K562 (cell line): Measurements from ENCODE around the gene TMEM45B. TPM values are rescaled to one million over a fixed set of nuclear protein-coding genes. Genes with fewer than 3 reads are reported as not detected.

Source experiments
- ATAC-seq: fragments of 200-7000 bp; cut with Tn5 transposase; 3 replicates; pipeline ENCODE4 v1.9.1; 2020; ENCODE audit warnings: moderate library complexity
- BruUV-seq: library from RNA; stranded (reverse); fragments of 400-500 nt; replicated peaks from 2 replicates; lab custom pipeline; 2021; lab: Mats Ljungman, UMichigan
- CTCF ChIA-PET: fragments of 300-600 bp; formaldehyde crosslinking; extraction: SDS; loops from one replicate; lab custom pipeline; 2021; ENCODE audit warnings: low intra/inter-chr PET ratio; lab: Yijun Ruan, JAX
- POLR2A ChIA-PET: fragments of 300-600, 350-650 bp; sonication (Branson Sonifier 250); formaldehyde crosslinking; extraction: SDS; loops from one replicate; lab custom pipeline; 2021; ENCODE audit warnings: antibody characterized with exemption, inconsistent platforms; lab: Yijun Ruan, JAX
- DNase-seq, 4 experiments: peaks; one replicate each; pipeline versions ENCODE4 v3.0.0 to v3.0.0-alpha.2; 2011 to 2018; ENCODE audit warnings: low spot score in 3 of 4, mixed read lengths in 3 of 4; ENCODE audit errors: extremely low read depth in 1 of 4
- FAIRE-seq: peaks from 2 replicates; lab custom pipeline; 2011; peaks lifted over from hg19 to GRCh38; lab: Jason Lieb, UNC
- H2AFZ ChIP-seq: 2 replicates; pipeline ENCODE4 v1.6.0; 2011; ENCODE audit warnings: low read depth, low read length, control low read depth, inconsistent platforms
- H3K27ac ChIP-seq: fragments of 200-600 bp; 3 replicates; pipeline ENCODE4 v1.8.0; 2011; ENCODE audit warnings: low read depth, mild to moderate bottlenecking, control low read depth, inconsistent platforms, low read length, moderate library complexity, mixed read lengths; ENCODE audit errors: extremely low read depth
- H3K27me3 ChIP-seq, 2 experiments: fragments of 300-600 bp in 1 of 2; 2 replicates in 1 of 2; 3 replicates in 1 of 2; pipeline versions ENCODE4 v1.6.0 to v1.8.0; 2011; ENCODE audit warnings: inconsistent platforms in 2 of 2, low read length in 2 of 2, mild to moderate bottlenecking in 1 of 2, mixed read lengths in 1 of 2, moderate library complexity in 1 of 2; ENCODE audit not compliant: control insufficient read depth in 2 of 2, insufficient read depth in 2 of 2
- H3K36me3 ChIP-seq: fragments of 300-600 bp; 3 replicates; pipeline ENCODE4 v1.8.0; 2011; ENCODE audit warnings: mild to moderate bottlenecking, low read length, inconsistent platforms; ENCODE audit not compliant: control insufficient read depth, insufficient read depth
- H3K4me1 ChIP-seq, 2 experiments: fragments of 200-600 bp in 1 of 2; replicated peaks in 1 of 2; 2 replicates in 1 of 2; 3 replicates in 1 of 2; pipeline versions ENCODE4 v1.5.1 to v1.8.0; 2011; ENCODE audit warnings: inconsistent platforms in 2 of 2, low read length in 2 of 2, mild to moderate bottlenecking in 1 of 2, mixed read lengths in 1 of 2, moderate library complexity in 1 of 2; ENCODE audit not compliant: control insufficient read depth in 2 of 2, insufficient read depth in 2 of 2
- H3K4me2 ChIP-seq: 2 replicates; pipeline ENCODE4 v1.6.1; 2011; ENCODE audit warnings: low read length, control low read depth, inconsistent platforms, mixed read lengths; ENCODE audit not compliant: insufficient read depth
- H3K4me3 ChIP-seq: fragments of 200-600 bp; sonication (generic), shearing (Covaris generic); 2 replicates; pipeline ENCODE4 v1.5.1; 2016; ENCODE audit warnings: control low read depth, inconsistent platforms
- H3K79me2 ChIP-seq: fragments of 200-600 bp; 3 replicates; pipeline ENCODE4 v1.8.0; 2011; ENCODE audit warnings: low read length, inconsistent platforms; ENCODE audit not compliant: control insufficient read depth, insufficient read depth
- H3K9ac ChIP-seq, 2 experiments: 2 replicates each; pipeline versions ENCODE4 v1.6.0 to v1.6.1; 2011; ENCODE audit warnings: low read depth in 2 of 2, low read length in 2 of 2, control low read depth in 1 of 2, inconsistent platforms in 1 of 2, mild to moderate bottlenecking in 1 of 2, mixed read lengths in 1 of 2; ENCODE audit not compliant: insufficient read depth in 1 of 2
- H3K9me1 ChIP-seq: one replicate; pipeline ENCODE4 v1.6.0; 2011; ENCODE audit warnings: inconsistent platforms, mild to moderate bottlenecking, low read length, moderate library complexity; ENCODE audit not compliant: control insufficient read depth, insufficient read depth
- H3K9me3 ChIP-seq: replicated peaks from 2 replicates; pipeline ENCODE4 v1.5.1; 2011; ENCODE audit warnings: low read depth, low read length, inconsistent platforms; ENCODE audit not compliant: control insufficient read depth, insufficient read depth
- H4K20me1 ChIP-seq: replicated peaks from 2 replicates; pipeline ENCODE4 v1.6.1; 2011; ENCODE audit warnings: low read length, inconsistent platforms, mixed read lengths; ENCODE audit not compliant: control insufficient read depth, insufficient read depth
- CBFB ChIP-seq: sonication (generic); formaldehyde crosslinking; IDR thresholded peaks from 2 replicates; pipeline ENCODE4 v1.4.0; 2020; ENCODE audit warnings: mild to moderate bottlenecking, missing genetic modification reagents
- FOSL1 ChIP-seq: fragments of 200-800 bp; sonication (Bioruptor generic); conservative IDR thresholded peaks from 2 replicates; pipeline ENCODE4 v1.6.1; 2016; ENCODE audit warnings: missing genetic modification characterization, missing compliant biosample characterization
- FOXA3 ChIP-seq, 2 experiments: fragments of 450-650 bp in 1 of 2; sonication (generic) in 1 of 2; formaldehyde crosslinking; IDR thresholded peaks in 1 of 2; conservative IDR thresholded peaks in 1 of 2; 2 replicates each; pipeline versions ENCODE4 v1.4.0 to v1.8.0; 2020 to 2022; ENCODE audit warnings: mild to moderate bottlenecking in 2 of 2, missing genetic modification reagents in 1 of 2
- NFE2L1 ChIP-seq: fragments of 450-650 bp; IDR thresholded peaks from 2 replicates; pipeline ENCODE4 v1.6.1; 2016; ENCODE audit warnings: missing genetic modification characterization, low read depth, mild to moderate bottlenecking, missing compliant biosample characterization, moderate library complexity, borderline replicate concordance
- RUNX1 ChIP-seq: sonication (generic); IDR thresholded peaks from 2 replicates; pipeline ENCODE4 v1.6.1; 2016; ENCODE audit warnings: antibody characterized with exemption, low read depth
- TCF15 ChIP-seq: fragments of 250-450 bp; sonication (Bioruptor Pico); IDR thresholded peaks from 2 replicates; pipeline ENCODE4 v1.8.0; 2022; ENCODE audit warnings: moderate library complexity, mild to moderate bottlenecking, inconsistent platforms
- WGBS: fragments of 100-300 bp; shearing (Covaris generic); methylation state at CpG from one replicate; pipeline ENCODE4 v1.1.6; 2016; ENCODE audit warnings: low coverage, mixed read lengths; ENCODE audit not compliant: insufficient coverage; ENCODE audit errors: missing lambda C conversion rate; 5-methylcytosine and 5-hydroxymethylcytosine counted together
- in situ Hi-C: fragments of 300-500 bp; cut with MboI; formaldehyde crosslinking; loops from 4 replicates; pipeline ENCODE4 v1.15.0; 2018; ENCODE audit warnings: inconsistent platforms, mixed read lengths
- intact Hi-C: fragments of 100-400 bp; cut with micrococcal nuclease; formaldehyde crosslinking; loops from 2 replicates; pipeline ENCODE4 v1.14.2; 2022
- polyA plus RNA-seq, 8 experiments: library from polyadenylated mRNA; depleted of rRNA in 4 of 8; stranded (reverse) in 5 of 8; unstranded in 3 of 8; fragments of >200 nt; fragmentation: Nextera tagmentation in 2 of 8; fragmentation: Illumina TruSeq in 1 of 8; extraction: Ambion mirVana in 2 of 8; extraction: Trizol in 1 of 8; gene quantifications; 2 replicates each; pipeline versions ENCODE4 v1.2.1 to v1.2.3, GENCODE V29; 2011 to 2014; ENCODE audit warnings: inconsistent platforms in 1 of 8, missing spikeins in 1 of 8
- small RNA-seq: library from RNA; depleted of rRNA; stranded (forward); fragments of <200 nt; gene quantifications from one replicate; pipeline ENCODE3, GENCODE V24; 2014
- total RNA-seq, 7 experiments: library from RNA; depleted of rRNA in 6 of 7; stranded (reverse); fragments of >200 nt in 6 of 7; fragmentation: Illumina TruSeq in 2 of 7; extraction: Trizol in 2 of 7; gene quantifications; 2 replicates each; pipeline versions ENCODE4 v1.2.1 to v1.2.3, GENCODE V29; 2011 to 2021; ENCODE audit warnings: low replicate concordance in 1 of 7
- TF ChIP-seq, protein P1 (sequence below): fragments of 450-650 bp; formaldehyde crosslinking; conservative IDR thresholded peaks from 2 replicates; pipeline ENCODE4 v1.4.0; 2022; ENCODE audit warnings: mild to moderate bottlenecking, missing genetic modification characterization

Gene TMEM45B
- total and polyA plus RNA-seq, 9 of the 15 experiments (the other 6 are each of a cell fraction or from before 2014, with no cell fraction given), result 0.07 TPM; not detected in 8

GRCh38 chr11:129905402-129905801 lies 89.8 kb downstream of the TMEM45B start:
- Histone ChIP-seq H3K4me1 (no peaks in the 10 kb centered on the region), H3K9me3 (no peaks in the 10 kb centered on the region), H3K27me3 (no peaks in the 10 kb centered on the region), H3K9me1 (no peaks in the 10 kb centered on the region), H3K4me2 (no peak overlapping the region), H3K27ac (no peak overlapping the region), H4K20me1 (no peaks in the 10 kb centered on the region), H3K79me2 (no peaks in the 10 kb centered on the region), H3K9ac (no peak overlapping the region), H2AFZ (no peak overlapping the region), H3K36me3 (peaks cover 16% of the 10 kb centered on the region; the same call in 2 of the 3 replicates), H3K4me3 (no peak overlapping the region)
- DNase-seq (no peak), ATAC-seq (no peak), FAIRE-seq (no peak)
- intact Hi-C loops, result no loop called here
- BruUV-seq, result no TSS peak
- CTCF ChIA-PET, result no interaction called here
- POLR2A ChIA-PET, result no interaction called here
- 83% methylated on average over 8 of the region's 8 CpGs for WGBS
- TF ChIP-seq NFE2L1 (no peak), CBFB (CRISPR knock-in tag) (no peak), TCF15 (CRISPR knock-in tag) (no peak), FOSL1 (tag) (no peak), FOXA3 (CRISPR knock-in tag; conservative IDR thresholded peaks at IDR 0.05 in 1 of 2, IDR thresholded peaks at IDR 0.05 in 1 of 2) (no peak), RUNX1 (no peak)
- TF ChIP-seq, protein P1, sequence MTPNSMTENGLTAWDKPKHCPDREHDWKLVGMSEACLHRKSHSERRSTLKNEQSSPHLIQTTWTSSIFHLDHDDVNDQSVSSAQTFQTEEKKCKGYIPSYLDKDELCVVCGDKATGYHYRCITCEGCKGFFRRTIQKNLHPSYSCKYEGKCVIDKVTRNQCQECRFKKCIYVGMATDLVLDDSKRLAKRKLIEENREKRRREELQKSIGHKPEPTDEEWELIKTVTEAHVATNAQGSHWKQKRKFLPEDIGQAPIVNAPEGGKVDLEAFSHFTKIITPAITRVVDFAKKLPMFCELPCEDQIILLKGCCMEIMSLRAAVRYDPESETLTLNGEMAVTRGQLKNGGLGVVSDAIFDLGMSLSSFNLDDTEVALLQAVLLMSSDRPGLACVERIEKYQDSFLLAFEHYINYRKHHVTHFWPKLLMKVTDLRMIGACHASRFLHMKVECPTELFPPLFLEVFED (CRISPR knock-in tag), result no peak
- in situ Hi-C loops, result no loop called here

Small RNA genes within 50 kb of the gene (small RNA-seq; reads per million reads assigned to genes)
- gene AP003327.1, result not detected

Other genes starting within 250 kb of the TMEM45B start
- gene NFRKB, start 79.7 kb downstream of the TMEM45B start, total RNA-seq (2014; rRNA removed), result 23.9 and 32.1 TPM in 2 replicates
- gene NFRKB, start 79.7 kb downstream of the TMEM45B start, total RNA-seq (2014; rRNA removed; fragmentation: Illumina TruSeq; extraction: Trizol), result 22.1 and 23.6 TPM in 2 replicates
- 25.8 and 27.2 TPM in 2 replicates for gene NFRKB, start 79.7 kb downstream of the TMEM45B start, total RNA-seq (2015; rRNA removed; fragmentation: Illumina TruSeq; extraction: Trizol)
- 39.4 and 42.6 TPM in 2 replicates for gene NFRKB, start 79.7 kb downstream of the TMEM45B start, total RNA-seq (2021)
- 19.3 and 26.0 TPM in 2 replicates for gene NFRKB, start 79.7 kb downstream of the TMEM45B start, polyA plus RNA-seq (2011; rRNA removed)
- 33.5 and 34.0 TPM in 2 replicates for gene NFRKB, start 79.7 kb downstream of the TMEM45B start, polyA plus RNA-seq (2014; fragmentation: Illumina TruSeq; extraction: Trizol)
- 10 to 100 TPM in 1 of 2 experiments, 1 to 10 TPM in 1; 7.1 to 11.6 TPM for gene NFRKB, start 79.7 kb downstream of the TMEM45B start, polyA plus RNA-seq (2014; fragmentation: Nextera tagmentation; extraction: Ambion mirVana)
- 19.8 and 23.6 TPM in 2 replicates for gene NFRKB, start 79.7 kb downstream of the TMEM45B start, polyA plus RNA-seq (2014; rRNA removed)
- 4.7 and 5.1 TPM in 2 replicates for gene PRDM10, start 187.0 kb downstream of the TMEM45B start, total RNA-seq (2014; rRNA removed)
- 4.3 and 4.4 TPM in 2 replicates for gene PRDM10, start 187.0 kb downstream of the TMEM45B start, total RNA-seq (2014; rRNA removed; fragmentation: Illumina TruSeq; extraction: Trizol)
- gene PRDM10, start 187.0 kb downstream of the TMEM45B start, total RNA-seq (2015; rRNA removed; fragmentation: Illumina TruSeq; extraction: Trizol), result 4.9 TPM in 2 replicates
- gene PRDM10, start 187.0 kb downstream of the TMEM45B start, total RNA-seq (2021), result 8.9 and 9.3 TPM in 2 replicates
- gene PRDM10, start 187.0 kb downstream of the TMEM45B start, polyA plus RNA-seq (2011; rRNA removed), result 4.5 and 7.0 TPM in 2 replicates
- 4.9 and 6.7 TPM in 2 replicates for gene PRDM10, start 187.0 kb downstream of the TMEM45B start, polyA plus RNA-seq (2014; fragmentation: Illumina TruSeq; extraction: Trizol)
- gene PRDM10, start 187.0 kb downstream of the TMEM45B start, polyA plus RNA-seq (2014; fragmentation: Nextera tagmentation; extraction: Ambion mirVana), result under 1 TPM; 0.89 to 0.94 TPM
- 3.1 and 4.2 TPM in 2 replicates for gene PRDM10, start 187.0 kb downstream of the TMEM45B start, polyA plus RNA-seq (2014; rRNA removed)